RWPE2 (cell line): ENCODE data around the gene LKAAEAR1.

ENCODE experiments used
- ATAC-seq: fragments of 200-7000 bp; cut with Tn5 transposase; 3 replicates; pipeline ENCODE4 v1.9.1; 2021; ENCODE audit warnings: low read depth
- DNase-seq: peaks from one replicate; pipeline ENCODE4 v3.0.0-alpha.2; 2020; ENCODE audit warnings: low spot score
- H3K27ac ChIP-seq: fragments of 450-650 bp; 2 replicates; pipeline ENCODE4 v1.5.1; 2017; ENCODE audit warnings: mild to moderate bottlenecking; ENCODE audit not compliant: poor library complexity, severe bottlenecking
- H3K27me3 ChIP-seq: fragments of 250-450 bp; sonication (Bioruptor Pico); 2 replicates; pipeline ENCODE4 v1.5.1; 2021; ENCODE audit warnings: mild to moderate bottlenecking, moderate library complexity; ENCODE audit not compliant: insufficient read depth, poor library complexity, severe bottlenecking
- H3K36me3 ChIP-seq: fragments of 250-450 bp; sonication (Bioruptor Pico); 2 replicates; pipeline ENCODE4 v1.5.1; 2020; ENCODE audit warnings: low read depth, mild to moderate bottlenecking, moderate library complexity
- H3K4me1 ChIP-seq: fragments of 250-450 bp; sonication (Bioruptor Pico); 2 replicates; pipeline ENCODE4 v1.5.1; 2021; ENCODE audit warnings: mild to moderate bottlenecking, moderate library complexity; ENCODE audit not compliant: insufficient read depth, poor library complexity, severe bottlenecking
- H3K4me3 ChIP-seq: fragments of 250-450 bp; sonication (Bioruptor Pico); 2 replicates; pipeline ENCODE4 v1.5.1; 2021; ENCODE audit warnings: mild to moderate bottlenecking, moderate library complexity; ENCODE audit not compliant: severe bottlenecking
- H3K9me3 ChIP-seq: fragments of 250-450 bp; sonication (Bioruptor Pico); 2 replicates; pipeline ENCODE4 v1.5.1; 2021; ENCODE audit warnings: mild to moderate bottlenecking, moderate library complexity; ENCODE audit not compliant: severe bottlenecking
- TF ChIP-seq, protein P1 (sequence below): fragments of 450-650 bp; IDR thresholded peaks from one replicate; pipeline ENCODE4 v1.5.1; 2017; ENCODE audit warnings: mild to moderate bottlenecking, moderate library complexity; ENCODE audit not compliant: poor library complexity, severe bottlenecking

The LKAAEAR1 gene

DNA sequence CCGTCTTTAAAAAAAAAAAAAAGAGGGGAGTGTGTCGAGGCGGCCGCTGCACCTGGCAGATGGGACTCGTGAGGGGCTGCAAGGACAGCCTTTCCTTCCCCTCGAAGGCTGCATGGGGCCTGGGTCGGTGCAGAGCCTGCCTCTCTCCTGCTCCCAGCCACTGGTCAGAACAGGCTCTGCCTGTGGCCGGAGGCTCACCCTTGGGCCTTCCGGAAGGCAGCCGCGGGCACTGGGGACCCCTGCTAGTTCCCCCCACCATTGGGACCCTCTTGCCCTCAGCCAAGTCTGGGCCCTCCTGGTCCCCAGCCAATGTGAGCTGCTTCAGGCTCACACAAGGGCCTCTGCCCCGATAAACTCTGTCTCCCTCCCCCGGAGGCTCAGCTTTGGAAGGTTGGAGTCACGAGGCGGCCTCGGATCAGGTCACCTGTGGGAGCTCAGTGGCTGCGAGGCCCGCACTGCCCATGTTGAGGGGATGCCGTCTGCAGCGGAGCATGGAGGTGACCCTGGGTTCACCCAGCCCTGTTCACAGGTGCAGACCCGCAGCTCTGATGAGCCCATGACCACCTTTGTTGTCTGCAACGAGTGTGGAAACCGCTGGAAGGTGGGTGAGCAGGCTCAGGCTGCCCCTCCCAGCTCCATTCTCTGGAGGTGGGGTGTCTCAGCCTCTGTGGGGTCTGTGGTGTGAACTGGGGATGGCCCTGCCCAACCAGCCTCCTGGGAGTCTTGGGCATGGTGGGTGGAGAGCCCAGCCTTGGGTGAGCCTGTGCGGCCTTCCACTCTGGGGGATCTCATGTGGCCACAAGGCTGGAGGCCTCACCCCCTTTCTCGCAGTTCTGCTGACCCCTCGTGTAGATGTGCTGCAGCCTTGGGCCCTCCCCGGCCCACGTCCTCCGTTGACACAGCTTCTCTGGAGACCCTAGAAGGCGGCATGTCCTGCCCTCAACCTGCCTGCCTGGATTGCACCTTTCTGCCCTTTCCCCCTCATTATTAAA lies 12.6 kb downstream of the LKAAEAR1 start:
- Histone ChIP-seq H3K27ac (no peak overlapping the region), H3K36me3 (no peaks in the 10 kb centered on the region), H3K4me3 (no peak overlapping the region), H3K27me3 (no peaks in the 10 kb centered on the region), H3K4me1 (peaks cover 2% of the 10 kb centered on the region), H3K9me3 (no peaks in the 10 kb centered on the region)
- DNase-seq (no peak), ATAC-seq (no peak)
- TF ChIP-seq, protein P1, sequence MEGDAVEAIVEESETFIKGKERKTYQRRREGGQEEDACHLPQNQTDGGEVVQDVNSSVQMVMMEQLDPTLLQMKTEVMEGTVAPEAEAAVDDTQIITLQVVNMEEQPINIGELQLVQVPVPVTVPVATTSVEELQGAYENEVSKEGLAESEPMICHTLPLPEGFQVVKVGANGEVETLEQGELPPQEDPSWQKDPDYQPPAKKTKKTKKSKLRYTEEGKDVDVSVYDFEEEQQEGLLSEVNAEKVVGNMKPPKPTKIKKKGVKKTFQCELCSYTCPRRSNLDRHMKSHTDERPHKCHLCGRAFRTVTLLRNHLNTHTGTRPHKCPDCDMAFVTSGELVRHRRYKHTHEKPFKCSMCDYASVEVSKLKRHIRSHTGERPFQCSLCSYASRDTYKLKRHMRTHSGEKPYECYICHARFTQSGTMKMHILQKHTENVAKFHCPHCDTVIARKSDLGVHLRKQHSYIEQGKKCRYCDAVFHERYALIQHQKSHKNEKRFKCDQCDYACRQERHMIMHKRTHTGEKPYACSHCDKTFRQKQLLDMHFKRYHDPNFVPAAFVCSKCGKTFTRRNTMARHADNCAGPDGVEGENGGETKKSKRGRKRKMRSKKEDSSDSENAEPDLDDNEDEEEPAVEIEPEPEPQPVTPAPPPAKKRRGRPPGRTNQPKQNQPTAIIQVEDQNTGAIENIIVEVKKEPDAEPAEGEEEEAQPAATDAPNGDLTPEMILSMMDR, result no peak

DNA sequence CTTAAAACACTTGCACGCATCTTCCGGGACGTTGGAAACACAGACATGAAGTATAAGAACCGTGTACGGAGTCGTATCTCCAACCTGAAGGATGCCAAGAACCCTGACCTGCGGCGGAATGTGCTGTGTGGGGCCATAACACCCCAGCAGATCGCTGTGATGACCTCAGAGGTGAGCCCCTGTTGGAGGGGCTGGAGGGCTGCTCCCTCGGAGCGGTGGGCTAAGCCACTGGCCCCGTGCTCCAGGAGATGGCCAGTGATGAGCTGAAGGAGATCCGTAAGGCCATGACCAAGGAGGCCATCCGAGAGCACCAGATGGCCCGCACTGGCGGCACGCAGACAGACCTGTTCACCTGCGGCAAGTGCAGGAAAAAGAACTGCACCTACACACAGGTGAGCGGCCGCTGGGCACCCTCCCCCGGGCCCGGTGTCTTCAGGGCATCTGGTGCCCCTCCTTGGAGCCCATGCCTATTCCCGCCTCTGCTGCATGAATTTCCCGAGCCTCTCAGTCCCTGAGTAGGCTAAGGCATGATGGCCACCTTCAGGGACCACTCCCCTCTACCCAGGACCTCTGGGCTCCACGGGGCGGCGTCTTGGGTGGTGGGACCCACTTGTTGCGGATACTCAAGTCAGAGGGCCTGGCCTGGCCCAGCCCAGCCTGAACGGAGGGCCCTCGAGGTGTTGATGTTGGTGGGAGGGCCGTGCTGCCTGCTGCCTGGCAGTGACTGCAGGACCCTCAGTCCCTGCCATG lies 13.8 kb downstream of the LKAAEAR1 start:
- no peak overlapping the region for H3K27ac ChIP-seq
- no peaks in the 10 kb centered on the region for H3K27me3 ChIP-seq
- no peak overlapping the region for H3K4me3 ChIP-seq
- H3K36me3 ChIP-seq, result no peaks in the 10 kb centered on the region
- DNase-seq (no peak), ATAC-seq (no peak)
- no peaks in the 10 kb centered on the region for H3K9me3 ChIP-seq
- peaks cover 14% of the 10 kb centered on the region for H3K4me1 ChIP-seq
- TF ChIP-seq, protein P1, result no peak

DNA sequence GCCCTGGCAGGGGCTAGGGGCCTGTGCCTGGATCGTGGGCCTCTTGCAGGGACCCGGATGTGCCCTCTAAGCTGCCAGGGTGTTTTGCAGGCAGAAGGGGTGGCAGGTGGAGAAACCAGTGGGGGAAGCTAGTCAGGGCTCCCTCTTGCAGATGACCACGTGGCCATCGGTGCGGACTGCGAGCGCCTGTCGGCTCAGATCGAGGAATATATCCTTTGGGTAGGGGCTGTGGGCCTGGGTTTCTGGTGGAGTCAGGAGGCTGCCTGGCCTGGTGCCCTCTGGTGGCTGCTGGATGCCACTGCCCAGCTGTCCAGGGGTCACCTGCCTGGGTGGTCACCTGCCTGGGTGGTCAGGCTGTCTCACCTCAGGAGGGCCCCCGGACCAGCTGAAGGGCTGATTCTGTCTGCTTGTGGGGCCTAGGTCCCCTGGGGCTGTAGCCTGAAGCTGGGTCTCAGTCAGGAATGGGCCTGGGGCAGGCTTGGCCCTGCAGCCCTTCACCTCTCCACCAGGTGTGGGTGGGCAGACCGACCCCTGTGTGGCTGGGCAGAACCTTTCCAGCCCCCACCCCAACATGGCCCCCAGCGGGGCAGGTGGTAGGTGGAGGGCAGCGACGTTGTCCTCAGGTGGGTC lies 14.5 kb downstream of the LKAAEAR1 start:
- peak; percentile 15 for ATAC-seq
- no peak overlapping the region for H3K27ac ChIP-seq
- H3K9me3 ChIP-seq, result no peaks in the 10 kb centered on the region
- H3K36me3 ChIP-seq, result no peaks in the 10 kb centered on the region
- DNase-seq, result no peak
- no peaks in the 10 kb centered on the region for H3K27me3 ChIP-seq
- no peak overlapping the region for H3K4me3 ChIP-seq
- TF ChIP-seq, protein P1, result peak; percentile 99
- H3K4me1 ChIP-seq, result peaks cover 21% of the 10 kb centered on the region

DNA sequence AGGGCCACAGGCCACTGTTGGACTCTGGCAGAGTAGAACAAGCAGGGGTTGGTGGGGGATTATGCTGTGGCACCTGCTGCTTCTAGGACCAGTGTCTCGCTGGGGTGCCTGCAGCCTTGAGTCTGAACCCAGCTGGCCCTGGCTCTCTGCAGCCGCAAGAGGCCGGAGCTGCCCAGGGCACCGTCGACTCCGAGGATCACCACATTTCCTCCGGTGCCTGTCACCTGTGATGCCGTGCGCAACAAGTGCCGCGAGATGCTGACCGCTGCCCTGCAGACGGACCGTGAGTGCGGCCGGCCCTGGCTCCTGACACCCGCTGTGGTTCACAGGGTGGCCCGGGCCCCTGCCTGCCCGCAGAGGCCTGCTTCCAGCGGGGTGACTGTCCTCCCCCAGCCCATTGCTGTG lies 15.0 kb downstream of the LKAAEAR1 start:
- no peak overlapping the region for H3K27ac ChIP-seq
- H3K4me3 ChIP-seq, result no peak overlapping the region
- no peak for DNase-seq
- ATAC-seq, result no peak
- no peaks in the 10 kb centered on the region for H3K36me3 ChIP-seq
- H3K4me1 ChIP-seq, result peaks cover 26% of the 10 kb centered on the region
- H3K9me3 ChIP-seq, result no peaks in the 10 kb centered on the region
- no peaks in the 10 kb centered on the region for H3K27me3 ChIP-seq
- TF ChIP-seq, protein P1, result no peak
